ENCODE results near the gene ELAPOR2.

The ELAPOR2 gene

DNA sequence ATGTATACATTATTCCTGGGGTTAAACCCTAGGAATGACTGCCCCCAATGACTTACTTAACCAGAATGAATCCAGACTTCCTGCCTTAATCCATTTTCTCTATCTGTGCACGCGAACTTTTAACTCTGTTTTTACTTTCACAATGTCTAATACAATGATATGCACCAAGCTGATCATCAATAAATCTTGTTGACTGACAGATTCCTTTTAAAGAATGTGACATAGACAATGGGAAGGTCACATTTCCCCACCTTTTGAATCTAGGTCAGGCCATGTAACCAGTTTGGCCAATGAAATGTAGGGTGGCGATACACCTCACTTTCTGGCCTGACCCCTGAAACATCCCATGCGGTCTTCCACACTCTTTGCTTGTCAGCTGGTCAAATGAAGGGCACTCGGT lies 23.2 kb upstream of the ELAPOR2 start:
- H3K9me2 ChIP-seq (ENCODE audit: low read depth, low read length), result no peaks in the 10 kb centered on the region
- H3K27ac ChIP-seq (ENCODE audit: low read depth, low read length, poor library complexity, severe bottlenecking), result no peak overlapping the region
- no peaks in the 10 kb centered on the region for H3K9me3 ChIP-seq (ENCODE audit: low read length)
- H3K4me2 ChIP-seq (ENCODE audit: low read length), result no peak overlapping the region
- no peak overlapping the region for H2AFZ ChIP-seq (ENCODE audit: low read length)
- H3K27me3 ChIP-seq (ENCODE audit: insufficient read depth, low read length), result no peaks in the 10 kb centered on the region
- H3K4me1 ChIP-seq (ENCODE audit: insufficient read depth, low read length, severe bottlenecking), result peaks cover under 1% of the 10 kb centered on the region
- no peaks in the 10 kb centered on the region for H4K20me1 ChIP-seq (ENCODE audit: insufficient read depth, low read length)
- no peak overlapping the region for H3K4me3 ChIP-seq (ENCODE audit: low read depth, low read length, poor library complexity, severe bottlenecking)
- TF ChIP-seq EZH2 (IDR thresholded peaks at IDR 0.05; ENCODE audit: borderline replicate concordance, low read length), result no peak
- TF ChIP-seq, protein P1, sequence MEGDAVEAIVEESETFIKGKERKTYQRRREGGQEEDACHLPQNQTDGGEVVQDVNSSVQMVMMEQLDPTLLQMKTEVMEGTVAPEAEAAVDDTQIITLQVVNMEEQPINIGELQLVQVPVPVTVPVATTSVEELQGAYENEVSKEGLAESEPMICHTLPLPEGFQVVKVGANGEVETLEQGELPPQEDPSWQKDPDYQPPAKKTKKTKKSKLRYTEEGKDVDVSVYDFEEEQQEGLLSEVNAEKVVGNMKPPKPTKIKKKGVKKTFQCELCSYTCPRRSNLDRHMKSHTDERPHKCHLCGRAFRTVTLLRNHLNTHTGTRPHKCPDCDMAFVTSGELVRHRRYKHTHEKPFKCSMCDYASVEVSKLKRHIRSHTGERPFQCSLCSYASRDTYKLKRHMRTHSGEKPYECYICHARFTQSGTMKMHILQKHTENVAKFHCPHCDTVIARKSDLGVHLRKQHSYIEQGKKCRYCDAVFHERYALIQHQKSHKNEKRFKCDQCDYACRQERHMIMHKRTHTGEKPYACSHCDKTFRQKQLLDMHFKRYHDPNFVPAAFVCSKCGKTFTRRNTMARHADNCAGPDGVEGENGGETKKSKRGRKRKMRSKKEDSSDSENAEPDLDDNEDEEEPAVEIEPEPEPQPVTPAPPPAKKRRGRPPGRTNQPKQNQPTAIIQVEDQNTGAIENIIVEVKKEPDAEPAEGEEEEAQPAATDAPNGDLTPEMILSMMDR (IDR thresholded peaks at IDR 0.05; ENCODE audit: low read length), result no peak
- H3K36me3 ChIP-seq (ENCODE audit: insufficient read depth, low read length), result no peaks in the 10 kb centered on the region
- no peaks in the 10 kb centered on the region for H3F3A ChIP-seq (ENCODE audit: insufficient read depth, low read length)
- H3K9ac ChIP-seq (ENCODE audit: low read length), result no peak overlapping the region
- no peaks in the 10 kb centered on the region for H3K79me2 ChIP-seq (ENCODE audit: insufficient read depth, low read length)

DNA sequence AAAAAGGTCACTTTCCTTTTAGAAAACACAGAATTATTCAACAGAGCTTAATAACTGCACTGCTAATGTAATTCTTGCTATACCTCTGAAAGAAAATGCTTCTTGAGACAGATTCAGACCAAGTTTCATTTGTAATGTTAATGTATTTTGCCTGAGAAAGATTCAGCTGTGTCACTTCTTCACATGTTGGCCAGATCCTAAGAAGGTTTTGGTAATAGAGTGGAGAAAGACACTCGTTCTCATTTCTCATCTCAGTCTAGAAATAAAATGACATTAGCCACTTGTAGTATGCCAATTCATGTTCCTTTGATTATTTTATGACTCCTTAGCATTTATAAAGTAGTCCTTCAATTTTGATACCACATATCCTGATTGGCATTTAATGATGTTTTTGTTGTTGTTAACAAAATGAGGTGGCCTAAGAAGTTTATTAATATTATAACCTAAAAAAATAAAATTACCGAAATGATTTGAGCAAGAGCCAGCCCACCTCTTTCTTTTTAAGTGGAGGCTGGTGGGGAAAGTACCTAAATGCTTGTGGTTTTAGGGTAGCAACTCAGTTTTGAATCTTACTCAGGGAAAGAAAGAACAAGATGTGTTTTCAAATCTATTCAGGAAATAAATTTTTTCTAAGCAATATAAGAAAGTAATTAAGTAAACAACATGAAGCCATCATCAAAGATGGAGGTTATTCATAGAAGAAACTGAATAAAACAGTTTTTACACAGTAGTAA lies 16.4 kb upstream of the ELAPOR2 start:
- TF ChIP-seq EZH2 (IDR thresholded peaks at IDR 0.05; ENCODE audit: borderline replicate concordance, low read length), result no peak
- TF ChIP-seq, protein P1 (IDR thresholded peaks at IDR 0.05; ENCODE audit: low read length), result no peak
- Histone ChIP-seq H3K36me3 (ENCODE audit: insufficient read depth, low read length) (no peaks in the 10 kb centered on the region), H3K9me2 (ENCODE audit: low read depth, low read length) (no peaks in the 10 kb centered on the region), H3F3A (ENCODE audit: insufficient read depth, low read length) (no peaks in the 10 kb centered on the region), H3K4me1 (ENCODE audit: insufficient read depth, low read length, severe bottlenecking) (peaks cover 24% of the 10 kb centered on the region), H3K4me2 (ENCODE audit: low read length) (peak overlapping the region; percentile 28), H3K27ac (ENCODE audit: low read depth, low read length, poor library complexity, severe bottlenecking) (peak overlapping the region; percentile 64), H2AFZ (ENCODE audit: low read length) (peak overlapping the region; percentile 37; the same call in 1 of the 2 replicates), H3K9ac (ENCODE audit: low read length) (no peak overlapping the region), H3K9me3 (ENCODE audit: low read length) (no peaks in the 10 kb centered on the region), H3K27me3 (ENCODE audit: insufficient read depth, low read length) (no peaks in the 10 kb centered on the region), H4K20me1 (ENCODE audit: insufficient read depth, low read length) (no peaks in the 10 kb centered on the region), H3K4me3 (ENCODE audit: low read depth, low read length, poor library complexity, severe bottlenecking) (no peak overlapping the region), H3K79me2 (ENCODE audit: insufficient read depth, low read length) (no peaks in the 10 kb centered on the region)

DNA sequence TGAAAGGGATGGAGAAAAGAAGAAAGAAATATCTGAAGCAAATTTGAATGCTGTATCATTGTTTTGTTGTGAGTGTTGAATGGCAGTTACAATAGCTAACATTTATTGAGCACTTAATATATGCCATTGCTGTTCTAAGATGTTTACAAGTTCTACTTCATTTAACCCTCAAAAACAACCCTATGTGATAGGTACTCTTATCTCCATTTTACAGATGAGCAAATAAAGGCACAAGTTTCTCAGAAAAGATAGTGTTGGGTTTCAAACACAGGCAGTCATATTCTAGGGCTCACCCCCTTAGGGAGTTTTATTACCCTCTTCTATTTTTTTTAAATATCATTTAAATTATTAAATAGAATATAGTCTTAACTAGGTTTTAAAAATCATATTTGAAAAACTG lies 8.3 kb upstream of the ELAPOR2 start:
- Histone ChIP-seq H3K36me3 (ENCODE audit: insufficient read depth, low read length) (no peaks in the 10 kb centered on the region), H3K9me2 (ENCODE audit: low read depth, low read length) (no peaks in the 10 kb centered on the region), H3K9me3 (ENCODE audit: low read length) (no peaks in the 10 kb centered on the region), H3K4me3 (ENCODE audit: low read depth, low read length, poor library complexity, severe bottlenecking) (no peak overlapping the region), H3K27ac (ENCODE audit: low read depth, low read length, poor library complexity, severe bottlenecking) (no peak overlapping the region), H3K79me2 (ENCODE audit: insufficient read depth, low read length) (no peaks in the 10 kb centered on the region), H3F3A (ENCODE audit: insufficient read depth, low read length) (no peaks in the 10 kb centered on the region), H3K9ac (ENCODE audit: low read length) (no peak overlapping the region), H2AFZ (ENCODE audit: low read length) (no peak overlapping the region), H4K20me1 (ENCODE audit: insufficient read depth, low read length) (no peaks in the 10 kb centered on the region), H3K4me2 (ENCODE audit: low read length) (no peak overlapping the region), H3K4me1 (ENCODE audit: insufficient read depth, low read length, severe bottlenecking) (no peaks in the 10 kb centered on the region), H3K27me3 (ENCODE audit: insufficient read depth, low read length) (no peaks in the 10 kb centered on the region)
- no peak for TF ChIP-seq EZH2 (IDR thresholded peaks at IDR 0.05; ENCODE audit: borderline replicate concordance, low read length)
- TF ChIP-seq, protein P1 (IDR thresholded peaks at IDR 0.05; ENCODE audit: low read length), result no peak
